ENCODE data around the gene VPS16.
A peak's percentile ranks its signal among the peaks of the same experiment; 100 is the strongest.

VPS16 gene

GRCh38 chr20:2835331-2835796 is 5.2 kb upstream of the VPS16 start:
- DNase-seq (ENCODE audit: low spot score), result no peak

DNA sequence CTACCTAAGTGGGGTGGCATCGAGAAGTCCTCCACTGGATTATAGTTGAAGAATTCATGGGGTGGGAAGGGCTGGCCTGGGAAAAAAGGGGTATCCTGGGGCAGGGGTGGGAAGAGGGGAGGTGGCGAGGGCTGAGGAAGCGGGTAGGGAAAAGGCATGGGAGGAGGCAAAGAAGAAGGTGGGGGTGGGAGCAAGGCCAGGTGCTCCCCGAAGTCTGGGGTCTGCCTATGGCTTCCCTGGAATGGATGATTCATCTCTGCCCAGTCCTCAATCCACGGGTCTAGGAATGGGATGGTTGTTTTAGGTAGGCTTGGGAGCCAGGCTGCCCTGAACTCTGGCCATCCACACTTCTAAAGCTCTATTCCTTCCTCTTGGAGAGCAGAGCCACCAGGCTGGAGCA is 4.5 kb upstream of the VPS16 start:
- DNase-seq (ENCODE audit: low spot score), result no peak

DNA sequence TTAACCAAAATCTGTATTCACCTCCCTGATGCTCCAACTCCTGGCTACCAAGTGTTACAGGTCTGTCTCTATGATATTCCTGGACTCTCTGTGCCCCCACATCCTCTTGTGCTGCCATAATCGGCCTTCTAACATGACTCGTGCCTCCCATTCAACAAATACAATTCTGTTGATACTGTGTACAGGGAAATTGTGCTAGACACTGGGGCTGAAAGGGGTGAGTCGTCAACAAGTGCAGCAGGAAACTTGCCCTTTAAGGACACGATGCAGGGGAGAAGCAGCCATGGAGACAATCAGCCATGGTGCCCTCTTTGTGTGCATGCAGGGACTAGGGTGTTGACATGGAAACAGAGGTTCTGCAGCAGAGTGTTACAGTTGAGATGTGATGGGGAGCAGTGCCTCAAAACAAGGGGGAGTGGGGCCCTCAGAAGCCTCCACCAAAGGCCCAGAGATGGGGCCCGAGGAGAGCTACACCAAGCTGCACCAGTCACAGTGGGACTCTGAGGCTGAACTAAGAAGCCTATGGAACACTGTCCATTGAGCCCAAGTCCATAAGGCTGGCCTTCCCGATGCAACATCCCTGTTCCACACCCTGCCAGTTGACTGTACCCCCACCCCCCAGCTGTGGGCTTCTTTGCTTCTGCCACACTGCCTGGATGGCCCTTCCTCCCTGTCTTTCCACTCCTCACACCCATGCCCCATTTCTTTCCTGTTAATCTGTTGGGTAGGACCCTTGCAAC is 3.2 kb upstream of the VPS16 start:
- no peak for DNase-seq (ENCODE audit: low spot score)

DNA sequence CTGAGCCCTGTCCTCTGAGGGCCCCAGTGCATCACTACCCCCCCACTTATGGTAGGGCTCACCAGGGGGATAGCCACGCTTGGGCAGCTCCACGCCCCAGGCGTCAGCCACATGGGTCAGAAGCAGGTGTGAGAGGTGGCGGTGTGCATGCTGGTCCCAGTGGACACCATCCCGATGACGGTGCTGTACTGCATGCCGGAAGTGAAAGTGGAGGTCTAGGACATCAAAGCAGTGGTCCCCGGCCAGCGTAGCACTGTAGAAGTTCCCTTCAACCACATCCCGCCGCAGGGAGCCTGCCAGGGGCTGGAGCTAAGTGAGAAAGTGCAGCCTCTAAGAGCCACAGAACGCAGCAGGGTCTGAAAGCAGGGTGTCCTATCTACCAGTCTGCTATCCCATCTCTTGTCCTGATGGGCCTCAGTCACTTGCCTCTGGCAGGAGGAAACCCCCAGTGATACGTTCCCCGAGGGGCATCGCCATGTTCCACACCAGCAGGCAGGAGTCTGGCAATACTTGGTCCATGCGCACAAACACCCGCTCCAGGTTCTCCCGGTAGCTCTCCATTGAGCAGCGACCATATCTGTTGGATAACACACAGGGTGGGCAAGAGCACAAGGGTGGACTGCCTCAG is 2.3 kb upstream of the VPS16 start:
- no peak for DNase-seq (ENCODE audit: low spot score)

GRCh38 chr20:2838847-2839671 is 1.5 kb upstream of the VPS16 start:
- no peak for DNase-seq (ENCODE audit: low spot score)

- no peak for DNase-seq (ENCODE audit: low spot score)
Observed at GRCh38 chr20:2839732-2840137, 810 bp upstream of the VPS16 start.

DNA sequence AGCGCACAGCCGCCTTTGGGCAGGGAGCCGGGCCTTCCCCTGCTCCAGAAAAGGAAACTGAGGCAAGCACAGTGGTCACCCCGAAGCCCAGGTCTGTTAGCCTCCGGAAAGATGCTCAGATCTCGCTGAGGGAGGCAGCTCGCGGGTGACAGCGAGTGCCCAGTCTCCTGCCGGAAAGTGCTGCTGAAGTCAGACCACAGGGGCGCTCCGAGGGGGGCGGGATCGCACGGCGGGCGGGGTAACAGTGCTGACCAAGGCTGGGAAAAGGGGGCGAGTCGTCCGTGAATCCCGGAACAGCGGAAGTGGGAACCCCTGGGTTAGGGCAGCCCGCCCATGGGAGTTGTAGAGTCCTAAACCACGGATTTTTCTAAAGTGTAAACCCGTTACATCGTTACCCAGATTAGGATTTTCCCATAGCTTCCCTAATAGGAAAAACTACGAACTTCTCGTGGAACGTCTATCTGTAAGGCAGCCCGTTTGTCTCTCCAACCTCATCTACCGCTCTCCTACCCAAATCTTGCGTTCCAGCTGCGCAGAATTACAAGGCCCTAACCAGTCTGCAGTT is 504 bp downstream of the VPS16 start:
- peak; percentile 81 for DNase-seq (ENCODE audit: low spot score)

- no peak for DNase-seq (ENCODE audit: low spot score)
Observed at GRCh38 chr20:2845607-2846006, 5.1 kb downstream of the VPS16 start.

DNA sequence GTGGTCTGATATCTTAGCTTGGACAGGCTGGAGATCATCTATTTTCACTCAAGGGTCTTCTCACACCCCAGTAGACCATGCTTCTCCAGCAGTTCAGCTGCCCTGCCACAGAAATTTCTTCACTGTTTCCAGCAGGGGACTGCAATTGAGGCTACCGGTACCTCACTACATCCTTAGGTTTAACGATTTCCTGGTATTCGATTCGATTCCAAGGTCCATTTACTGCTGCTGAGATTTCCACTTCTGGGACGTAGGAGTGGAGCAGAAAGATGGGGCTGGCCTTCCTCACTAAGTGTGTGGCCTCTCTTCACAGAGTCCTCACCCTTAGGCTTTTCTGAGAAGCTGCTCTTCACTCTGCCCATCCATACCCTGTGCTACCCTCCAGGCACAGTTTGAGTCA is 6.2 kb downstream of the VPS16 start:
- DNase-seq (ENCODE audit: low spot score), result no peak

GRCh38 chr20:2847802-2848201 is 7.3 kb downstream of the VPS16 start:
- no peak for DNase-seq (ENCODE audit: low spot score)

DNA sequence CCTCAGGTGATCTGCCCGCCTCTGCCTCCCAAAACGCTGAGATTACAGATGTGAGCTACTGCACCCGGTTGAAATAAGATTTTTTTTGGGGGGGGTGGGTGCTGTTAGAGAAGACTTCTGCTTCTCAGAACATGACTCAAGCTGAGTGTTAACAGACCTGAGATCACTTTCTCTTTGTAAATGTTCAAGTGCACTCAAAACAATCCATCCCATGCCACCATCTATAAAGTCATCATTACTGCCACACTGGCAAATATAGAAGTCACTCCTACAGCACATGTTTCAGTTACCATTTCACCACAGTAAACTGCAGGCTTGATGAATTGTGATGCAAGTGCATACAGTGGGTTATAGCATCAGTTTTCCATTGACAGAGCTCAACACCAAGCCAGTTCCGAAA is 9.0 kb downstream of the VPS16 start:
- no peak for DNase-seq (ENCODE audit: low spot score)

GRCh38 chr20:2851086-2851485 is 10.5 kb downstream of the VPS16 start:
- DNase-seq (ENCODE audit: low spot score), result no peak

DNA sequence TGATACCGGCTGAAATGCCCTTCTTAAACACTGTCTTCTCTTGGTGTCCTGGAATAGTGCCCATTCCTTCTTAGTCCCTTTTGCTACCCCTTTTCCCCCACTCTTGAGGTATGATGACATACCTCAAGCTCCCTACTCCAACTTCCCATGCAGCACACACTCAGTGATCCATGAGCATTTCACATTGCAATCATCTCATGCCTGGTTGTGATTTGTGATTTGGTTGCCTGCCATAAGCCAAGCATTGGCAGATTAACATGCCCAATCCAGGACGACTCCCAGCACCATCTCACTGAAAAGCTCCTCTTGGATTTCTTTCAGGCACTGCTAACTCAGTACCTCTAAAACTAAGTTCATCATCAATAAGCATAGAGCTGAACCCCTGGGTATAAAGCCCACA is 18.0 kb downstream of the VPS16 start:
- DNase-seq (ENCODE audit: low spot score), result no peak

DNA sequence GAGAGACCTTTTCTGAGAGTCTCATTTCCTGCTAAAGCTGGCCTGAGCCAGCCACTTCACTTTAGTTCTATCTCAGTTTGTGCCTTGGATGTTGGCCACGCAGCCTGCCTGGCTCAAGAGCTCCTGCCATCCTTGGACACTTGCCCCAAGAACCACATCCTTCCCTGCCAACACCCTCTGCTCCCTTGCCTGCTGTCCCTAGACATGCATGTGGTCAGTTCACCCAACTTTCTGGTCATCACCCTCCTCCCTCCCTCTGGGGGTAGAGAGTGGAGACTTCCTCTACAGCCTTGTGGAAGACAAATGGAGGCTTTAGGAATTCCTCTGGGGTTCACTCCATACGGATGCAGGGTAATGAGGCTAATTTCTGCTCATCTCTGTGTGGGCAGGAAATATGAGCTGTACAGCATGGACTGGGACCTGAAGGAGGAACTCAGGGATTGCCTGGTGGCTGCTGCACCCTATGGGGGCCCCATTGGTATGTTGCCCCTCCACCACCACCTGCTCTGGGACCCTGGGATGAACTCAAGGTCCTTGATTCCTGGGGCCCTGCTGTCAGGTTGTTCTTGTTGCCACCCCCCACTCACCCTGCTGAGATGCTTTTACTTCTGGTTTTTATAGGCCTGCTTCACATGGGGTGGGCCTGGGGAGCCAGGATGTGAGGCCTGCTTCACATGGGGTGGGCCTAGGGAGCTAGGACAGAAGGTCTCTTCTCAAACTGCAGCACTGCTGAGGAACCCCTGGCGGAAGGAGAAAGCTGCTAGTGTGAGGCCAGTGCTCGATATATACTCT is 19.0 kb downstream of the VPS16 start:
- peak; percentile 29 for DNase-seq (ENCODE audit: low spot score)

DNA sequence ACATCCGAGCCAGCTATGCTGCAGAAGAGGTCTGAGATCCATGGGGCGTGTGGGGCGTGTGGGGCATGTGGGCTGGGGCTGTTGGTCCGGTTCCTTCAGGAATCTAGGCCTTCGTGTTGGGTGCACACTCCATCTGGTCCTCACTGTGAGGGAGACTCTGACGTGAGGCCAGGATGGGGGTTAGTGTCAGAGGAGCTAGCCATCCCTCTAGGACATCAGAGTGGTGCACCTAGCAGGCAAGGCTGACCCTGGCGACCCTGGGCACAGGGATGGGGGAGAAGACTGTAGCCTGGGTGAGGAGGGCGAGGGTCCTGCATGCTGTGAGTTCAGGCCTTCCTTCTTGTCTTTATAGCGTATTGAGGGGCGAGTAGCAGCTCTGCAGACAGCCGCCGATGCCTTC is 24.1 kb downstream of the VPS16 start:
- no peak for DNase-seq (ENCODE audit: low spot score)

DNA sequence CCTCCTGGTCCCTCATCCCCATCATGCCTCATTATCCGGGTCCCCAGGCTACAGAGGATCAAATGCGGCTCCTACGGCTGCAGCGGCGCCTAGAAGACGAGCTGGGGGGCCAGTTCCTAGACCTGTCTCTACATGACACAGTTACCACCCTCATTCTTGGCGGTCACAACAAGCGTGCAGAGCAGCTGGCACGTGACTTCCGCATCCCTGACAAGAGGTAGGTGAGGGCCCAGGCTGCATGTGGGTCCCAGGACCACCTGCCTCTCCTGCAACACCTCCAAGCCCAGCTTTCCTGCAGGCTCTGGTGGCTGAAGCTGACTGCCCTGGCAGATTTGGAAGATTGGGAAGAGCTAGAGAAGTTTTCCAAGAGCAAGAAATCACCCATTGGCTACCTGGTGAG is 24.6 kb downstream of the VPS16 start:
- DNase-seq (ENCODE audit: low spot score), result no peak

- DNase-seq (ENCODE audit: low spot score), result no peak
Observed at GRCh38 chr20:2865630-2866029, 25.1 kb downstream of the VPS16 start.

DNA sequence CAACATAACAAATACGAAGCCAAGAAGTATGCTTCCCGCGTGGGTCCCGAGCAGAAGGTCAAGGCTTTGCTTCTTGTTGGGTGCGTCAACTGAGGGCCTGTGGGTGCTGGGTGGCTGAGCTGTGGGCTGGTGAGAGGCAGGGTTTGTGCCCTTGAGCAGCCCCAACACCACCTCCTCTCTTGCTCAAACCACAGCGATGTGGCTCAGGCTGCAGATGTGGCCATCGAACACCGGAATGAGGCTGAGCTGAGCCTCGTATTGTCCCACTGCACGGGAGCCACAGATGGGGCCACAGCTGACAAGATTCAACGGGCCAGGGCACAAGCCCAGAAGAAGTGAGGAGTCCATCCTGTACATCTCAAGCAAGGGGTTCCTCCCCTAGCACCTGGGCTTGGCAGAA is 25.7 kb downstream of the VPS16 start:
- DNase-seq (ENCODE audit: low spot score), result no peak

DNA sequence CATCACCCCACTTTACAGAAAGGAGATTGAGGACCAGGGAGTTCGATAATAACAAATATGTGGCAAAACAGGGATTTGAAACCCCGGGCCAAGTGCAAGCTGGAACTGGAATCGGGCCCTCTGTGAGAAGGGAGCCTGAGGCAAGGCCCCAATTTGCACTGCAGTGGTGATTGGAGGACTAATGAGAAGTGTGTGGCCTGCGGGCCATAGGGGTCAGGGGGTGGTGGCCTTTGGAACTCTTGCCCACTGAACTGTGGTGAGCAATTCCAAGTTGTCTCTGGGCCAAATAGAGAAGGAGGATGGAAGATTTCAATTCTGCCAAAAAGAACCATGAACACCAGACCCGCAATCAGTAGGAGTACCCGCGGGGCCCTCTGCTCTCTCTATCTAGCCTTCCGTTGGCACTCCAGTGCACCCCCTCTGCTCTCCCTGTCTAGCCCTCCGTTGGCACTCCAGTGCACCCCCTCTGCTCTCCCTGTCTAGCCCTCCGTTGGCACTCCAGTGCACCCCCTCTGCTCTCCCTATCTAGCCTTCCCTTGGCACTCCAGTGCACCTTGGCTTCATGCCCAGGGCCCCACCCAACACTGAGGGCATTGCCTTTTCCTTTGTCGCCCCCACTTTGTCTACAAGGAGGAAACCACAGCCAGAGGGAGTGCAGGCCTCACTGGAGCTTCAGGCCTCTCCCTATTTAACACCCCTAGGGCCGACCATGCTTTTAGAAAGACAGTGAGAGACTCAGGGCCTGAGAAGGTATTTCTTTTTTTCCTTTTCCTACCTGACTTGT is 26.7 kb downstream of the VPS16 start:
- DNase-seq (ENCODE audit: low spot score), result no peak

- no peak for DNase-seq (ENCODE audit: low spot score)
Observed at GRCh38 chr20:2869381-2869780, 28.8 kb downstream of the VPS16 start.

- no peak for DNase-seq (ENCODE audit: low spot score)
Observed at GRCh38 chr20:2871111-2871465, 30.5 kb downstream of the VPS16 start.
